Activated CD4-positive, alpha-beta T cell treated with anti-CD3 and anti-CD28 coated beads, Interleukin-2, amount 50 U/mL, for 4 hours (primary cell): ENCODE data around the gene ADGRF5.

Source experiments
- DNase-seq, 2 experiments: peaks; one replicate each; pipeline ENCODE4 v3.0.0-alpha.2; 2020

Gene ADGRF5, protein sequence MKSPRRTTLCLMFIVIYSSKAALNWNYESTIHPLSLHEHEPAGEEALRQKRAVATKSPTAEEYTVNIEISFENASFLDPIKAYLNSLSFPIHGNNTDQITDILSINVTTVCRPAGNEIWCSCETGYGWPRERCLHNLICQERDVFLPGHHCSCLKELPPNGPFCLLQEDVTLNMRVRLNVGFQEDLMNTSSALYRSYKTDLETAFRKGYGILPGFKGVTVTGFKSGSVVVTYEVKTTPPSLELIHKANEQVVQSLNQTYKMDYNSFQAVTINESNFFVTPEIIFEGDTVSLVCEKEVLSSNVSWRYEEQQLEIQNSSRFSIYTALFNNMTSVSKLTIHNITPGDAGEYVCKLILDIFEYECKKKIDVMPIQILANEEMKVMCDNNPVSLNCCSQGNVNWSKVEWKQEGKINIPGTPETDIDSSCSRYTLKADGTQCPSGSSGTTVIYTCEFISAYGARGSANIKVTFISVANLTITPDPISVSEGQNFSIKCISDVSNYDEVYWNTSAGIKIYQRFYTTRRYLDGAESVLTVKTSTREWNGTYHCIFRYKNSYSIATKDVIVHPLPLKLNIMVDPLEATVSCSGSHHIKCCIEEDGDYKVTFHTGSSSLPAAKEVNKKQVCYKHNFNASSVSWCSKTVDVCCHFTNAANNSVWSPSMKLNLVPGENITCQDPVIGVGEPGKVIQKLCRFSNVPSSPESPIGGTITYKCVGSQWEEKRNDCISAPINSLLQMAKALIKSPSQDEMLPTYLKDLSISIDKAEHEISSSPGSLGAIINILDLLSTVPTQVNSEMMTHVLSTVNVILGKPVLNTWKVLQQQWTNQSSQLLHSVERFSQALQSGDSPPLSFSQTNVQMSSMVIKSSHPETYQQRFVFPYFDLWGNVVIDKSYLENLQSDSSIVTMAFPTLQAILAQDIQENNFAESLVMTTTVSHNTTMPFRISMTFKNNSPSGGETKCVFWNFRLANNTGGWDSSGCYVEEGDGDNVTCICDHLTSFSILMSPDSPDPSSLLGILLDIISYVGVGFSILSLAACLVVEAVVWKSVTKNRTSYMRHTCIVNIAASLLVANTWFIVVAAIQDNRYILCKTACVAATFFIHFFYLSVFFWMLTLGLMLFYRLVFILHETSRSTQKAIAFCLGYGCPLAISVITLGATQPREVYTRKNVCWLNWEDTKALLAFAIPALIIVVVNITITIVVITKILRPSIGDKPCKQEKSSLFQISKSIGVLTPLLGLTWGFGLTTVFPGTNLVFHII (N-terminal part only)

DNA sequence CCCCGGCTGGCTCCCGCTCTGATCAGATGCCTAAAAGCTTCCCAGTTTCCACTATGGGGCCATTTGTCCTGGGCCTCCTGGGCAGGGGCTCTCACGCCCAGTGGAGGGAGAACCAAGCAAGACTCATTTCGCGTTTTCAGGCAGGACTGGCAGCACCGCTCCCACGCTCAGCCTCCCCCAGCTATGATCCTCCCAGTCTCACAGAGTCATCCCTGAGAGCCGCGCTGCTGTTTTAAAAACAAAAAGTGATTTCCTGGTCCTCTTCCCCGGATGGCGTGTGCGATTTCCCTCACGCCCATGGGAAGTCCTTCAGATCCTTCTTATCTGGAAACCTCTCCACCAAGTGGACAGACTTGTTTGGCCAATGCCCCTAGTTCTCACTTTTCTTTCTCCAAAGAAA, at the start of gene ADGRF5:
ADGRF5 (minus strand) TSS at position 208 of the 400 bp plus-strand sequence. CDS start 15,176 bp downstream, outside the sequence.
- no peak for DNase-seq

DNA sequence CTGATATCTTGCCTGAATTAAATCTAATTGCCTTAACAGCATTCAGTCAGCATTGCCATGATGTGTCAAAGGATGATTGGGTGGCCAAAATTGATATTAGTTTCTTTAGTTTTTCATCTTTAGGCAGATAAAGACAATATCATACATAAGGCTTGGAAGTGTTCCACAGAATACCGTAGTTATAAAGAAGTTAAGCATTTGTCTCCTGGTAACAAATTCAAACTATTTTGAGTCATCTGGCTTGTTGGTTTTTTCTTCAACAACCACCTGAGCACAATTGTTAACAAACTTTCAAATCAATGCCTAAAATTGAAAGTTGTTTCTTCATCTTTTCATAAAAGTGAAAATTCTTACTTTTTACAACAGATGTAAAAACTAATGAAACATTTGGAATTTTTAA, 47.5 kb upstream of the ADGRF5 start:
- no peak for DNase-seq

DNA sequence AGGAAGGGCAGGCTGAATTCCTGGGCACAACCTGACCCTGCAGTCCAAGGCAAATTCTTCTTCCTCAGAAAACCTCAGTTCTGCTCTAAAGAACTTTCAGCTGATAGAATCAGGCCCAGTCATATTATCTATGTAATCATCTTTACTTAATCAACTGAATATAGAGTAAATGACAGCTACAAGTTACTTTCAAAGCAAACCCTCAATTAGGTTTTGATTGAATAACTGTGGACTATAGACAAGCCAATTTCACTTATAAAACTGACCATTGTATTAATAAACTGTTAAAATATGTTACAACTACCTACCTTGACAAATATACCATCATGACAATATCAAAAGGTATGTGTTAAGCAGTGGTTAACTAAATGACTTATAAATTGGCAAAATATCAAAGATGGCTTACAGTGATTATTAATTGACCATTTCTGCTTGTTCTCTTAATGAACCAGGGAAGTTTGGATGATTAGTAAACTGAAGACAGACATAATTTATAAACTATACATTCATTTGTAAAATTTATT, 46.1 kb upstream of the ADGRF5 start:
- DNase-seq: no peak

DNA sequence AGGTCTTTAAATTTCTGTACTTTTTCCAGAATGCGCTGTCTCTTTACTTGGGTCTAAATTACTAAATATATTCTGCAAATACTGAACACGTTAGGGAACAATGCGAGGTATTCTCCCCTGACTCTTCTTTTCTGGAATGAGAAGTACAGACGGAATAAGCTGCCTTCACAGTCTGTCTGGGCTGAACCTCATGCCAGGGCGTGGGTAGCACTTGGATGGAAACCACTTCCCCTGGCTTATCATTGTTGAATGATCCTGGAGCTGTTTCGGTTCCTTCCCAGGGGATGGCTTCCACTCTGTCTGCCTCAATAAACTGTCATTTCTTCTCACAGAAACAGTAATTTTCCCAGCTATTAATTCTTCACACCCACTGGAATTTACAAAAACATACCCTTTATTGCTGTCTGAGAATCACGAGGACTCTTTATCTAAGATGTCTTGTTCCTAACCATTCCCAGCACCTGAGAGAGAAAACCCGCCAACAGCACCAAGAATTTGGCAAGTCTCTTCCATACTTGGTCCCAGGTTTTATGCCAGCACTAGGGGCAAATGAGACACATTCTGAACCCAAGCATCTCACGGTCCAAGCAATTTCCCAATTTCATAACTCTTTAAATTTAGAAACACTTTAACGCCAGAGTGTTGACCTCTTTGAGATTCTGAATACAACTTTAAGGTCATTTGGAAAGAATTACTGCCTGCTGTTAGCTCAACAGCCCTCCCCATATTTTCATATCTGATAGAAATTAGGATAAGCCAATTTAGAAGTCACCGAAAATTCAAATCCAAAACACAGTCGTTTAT, 43.2 kb upstream of the ADGRF5 start:
- DNase-seq: no peak

DNA sequence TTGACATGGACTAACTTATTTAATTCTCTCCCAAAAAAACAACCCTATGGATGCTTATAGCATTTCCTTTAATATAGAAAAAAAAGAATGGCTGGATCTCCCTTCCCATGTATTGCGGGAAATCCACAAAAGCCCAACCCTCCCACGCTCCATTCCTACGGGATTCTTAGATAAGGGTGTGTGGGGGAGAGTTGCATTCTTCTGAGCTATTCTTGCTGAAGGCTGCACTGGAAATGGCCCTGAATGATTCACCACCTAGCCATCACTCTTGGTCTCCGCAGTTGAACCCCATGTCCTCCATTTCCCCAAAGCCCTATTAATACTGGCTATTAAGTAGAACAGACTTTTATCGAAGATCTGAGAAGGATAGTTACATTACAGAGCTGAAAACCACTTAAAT, 41.9 kb upstream of the ADGRF5 start:
- DNase-seq: no peak

DNA sequence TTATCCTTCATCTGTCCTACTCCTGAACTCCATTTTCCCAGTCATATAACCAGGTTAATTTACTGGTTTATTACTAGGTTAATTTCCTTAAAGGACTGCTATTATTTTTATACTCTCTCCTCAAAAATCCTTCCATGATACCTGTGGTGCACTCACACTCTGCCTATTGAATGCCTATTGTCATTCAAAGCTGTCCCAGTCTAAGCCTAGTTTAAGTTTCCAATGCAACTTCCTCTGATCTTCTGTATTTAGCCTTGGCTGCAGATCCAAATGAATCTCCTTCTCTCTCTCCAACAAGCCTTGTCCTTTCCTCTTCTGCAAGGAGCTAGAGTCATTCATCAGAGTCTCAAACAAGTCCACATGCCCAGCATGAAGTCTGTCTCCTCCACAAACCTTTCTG, 41.3 kb upstream of the ADGRF5 start:
- DNase-seq: no peak

DNA sequence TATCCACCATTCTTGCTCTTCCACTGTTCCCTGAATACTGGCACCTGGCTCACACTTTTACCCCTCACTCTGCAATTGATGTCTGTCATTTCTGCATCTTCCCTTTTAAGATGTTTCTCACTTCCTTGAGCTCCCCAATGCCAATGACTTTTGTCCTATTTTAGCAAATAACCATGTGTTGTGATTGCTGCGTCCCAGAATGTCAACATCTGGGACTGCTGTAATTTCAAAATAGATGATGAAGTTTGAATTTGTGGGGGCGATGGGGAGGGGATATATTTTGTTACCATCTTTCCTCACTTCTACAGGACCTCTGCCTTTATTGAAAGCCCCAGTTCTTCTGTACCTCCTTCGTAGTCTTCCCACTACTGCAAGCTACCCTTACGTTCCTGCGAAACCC, 40.0 kb upstream of the ADGRF5 start:
- DNase-seq: no peak

DNA sequence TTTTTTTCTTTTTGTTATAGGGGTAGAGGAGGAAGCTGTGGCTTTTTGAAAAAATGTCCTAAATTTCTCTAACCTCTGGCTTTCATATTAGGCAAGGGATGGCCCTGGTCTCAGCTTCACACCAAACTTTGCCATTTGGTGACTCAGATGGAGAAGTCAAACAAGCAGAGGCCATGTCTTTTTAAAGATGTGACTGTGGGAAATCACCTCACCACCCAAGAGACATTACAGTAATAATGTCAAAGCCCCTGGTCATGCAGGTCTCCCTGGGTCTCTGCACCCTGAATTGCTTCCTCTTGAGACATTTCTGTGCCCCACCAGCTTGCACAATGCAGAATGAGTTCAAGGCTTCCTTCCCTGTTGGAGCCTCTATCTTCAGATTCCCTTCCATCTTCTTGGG, 39.5 kb upstream of the ADGRF5 start:
- DNase-seq: no peak

DNA sequence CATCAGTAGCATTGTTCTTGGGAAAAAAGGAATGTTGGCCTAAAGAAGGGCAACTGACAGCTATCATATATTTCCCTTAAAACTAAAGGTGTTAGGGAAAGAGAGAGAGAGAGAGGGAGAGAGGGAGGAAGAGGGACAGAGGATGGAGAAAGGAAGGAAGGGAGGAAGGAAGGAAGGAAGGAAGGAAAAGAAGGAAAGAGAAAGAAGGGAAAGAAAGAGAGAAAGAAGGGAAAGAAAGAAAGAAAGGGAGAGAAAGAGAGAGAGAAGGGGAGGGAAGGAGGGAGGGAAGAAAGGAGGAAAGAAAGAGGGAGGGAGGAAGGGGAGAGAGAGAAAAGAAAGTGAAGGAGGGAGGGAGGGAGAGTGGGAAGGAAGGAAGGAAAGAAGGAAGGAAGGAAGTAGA, 37.7 kb upstream of the ADGRF5 start:
- DNase-seq: no peak

DNA sequence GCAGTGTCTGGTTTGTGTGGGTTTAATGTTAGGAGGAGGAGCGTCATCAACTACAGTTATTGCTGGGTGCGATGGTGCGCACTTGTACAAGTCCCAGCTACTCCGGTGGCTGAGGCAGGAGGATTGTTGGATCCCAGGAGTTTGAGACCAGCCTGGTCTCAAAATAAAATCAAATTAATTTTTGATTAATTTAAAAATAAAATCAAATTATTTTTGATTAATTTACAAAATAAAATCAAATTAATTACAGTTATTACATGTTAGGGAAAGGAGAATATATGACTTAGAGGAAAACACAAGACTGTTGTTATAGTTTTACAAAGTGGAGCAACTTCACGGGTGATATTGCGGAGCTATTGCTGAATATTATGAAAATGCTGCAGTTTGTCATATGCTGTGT, 34.7 kb upstream of the ADGRF5 start:
- no peak for DNase-seq

DNA sequence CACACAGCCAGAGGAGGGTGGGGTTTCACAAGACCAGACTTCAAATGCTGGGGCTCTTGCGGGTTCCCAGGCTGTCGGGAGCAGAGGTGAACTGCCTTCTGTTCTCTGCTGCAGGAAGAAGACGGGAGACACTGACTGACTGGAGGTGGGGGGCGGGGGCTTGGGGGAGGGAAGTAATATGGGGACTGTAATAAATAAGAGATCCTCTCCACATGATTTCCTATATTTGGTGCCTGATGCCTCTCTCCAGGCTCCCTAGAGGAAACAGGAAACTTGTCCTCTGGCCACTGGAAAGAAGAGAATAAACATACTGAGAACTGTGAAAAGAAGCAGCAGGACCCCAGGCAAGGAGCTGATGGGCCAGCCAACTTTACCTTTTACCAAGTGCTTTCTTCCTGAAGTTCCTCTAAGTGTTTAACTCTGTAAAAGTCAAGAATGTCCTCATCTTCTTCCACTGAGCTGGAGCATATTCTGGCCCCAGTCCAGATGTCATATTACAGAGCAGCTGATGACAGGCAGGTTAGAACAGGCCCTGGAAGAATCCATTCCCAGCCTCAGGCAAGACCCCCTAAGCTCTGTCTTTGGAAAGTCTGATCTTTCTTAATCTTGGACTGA, 33.2 kb upstream of the ADGRF5 start:
- DNase-seq: no peak

DNA sequence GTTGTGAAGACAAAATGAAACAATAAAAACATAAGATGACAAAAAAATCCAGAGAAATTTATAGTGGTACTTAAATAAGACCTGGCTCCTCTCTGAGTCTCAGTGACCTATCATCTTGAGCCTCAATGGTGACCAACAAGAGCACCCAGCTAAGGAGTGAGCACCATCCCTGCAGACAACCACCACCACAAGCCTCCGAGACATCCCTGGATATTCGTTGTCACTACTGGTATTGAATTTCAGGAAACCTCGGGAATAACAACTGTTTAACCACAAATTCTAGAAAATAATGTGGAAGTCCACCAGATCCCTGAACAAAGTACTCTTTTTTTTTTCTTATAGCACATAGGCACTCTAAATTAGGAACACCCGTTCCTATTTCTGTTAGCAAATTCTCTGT, 32.2 kb upstream of the ADGRF5 start:
- DNase-seq: no peak

DNA sequence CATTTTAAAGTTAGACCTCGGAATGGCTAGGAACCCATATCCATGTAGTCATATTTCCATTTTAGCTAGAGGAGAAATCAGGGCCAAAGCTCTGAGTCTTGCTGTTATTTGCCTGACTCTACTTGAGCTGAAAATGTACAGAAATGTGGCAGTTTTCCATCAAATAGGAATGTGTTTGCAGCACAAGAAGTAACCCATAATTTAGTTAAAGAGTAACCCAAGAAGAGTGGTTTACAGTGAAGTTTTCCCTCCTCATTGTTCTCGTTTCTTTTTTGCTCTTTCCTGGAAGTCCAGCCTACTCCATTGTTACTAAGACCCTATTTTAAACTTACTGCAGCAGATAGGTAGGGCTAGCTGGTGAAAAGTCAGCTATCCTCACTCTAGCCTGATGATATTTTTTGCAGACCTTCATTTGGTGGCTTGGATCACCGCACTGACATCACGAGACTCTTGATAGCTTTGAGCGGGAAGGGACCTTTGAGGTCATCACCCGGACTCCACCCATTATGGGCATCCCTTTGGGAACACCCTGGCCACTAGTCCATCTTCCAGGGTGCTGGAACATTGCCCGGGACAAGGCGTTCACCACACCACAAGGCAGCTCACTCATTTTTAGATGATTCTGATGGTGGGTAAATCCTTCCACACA, 28.0 kb upstream of the ADGRF5 start:
- DNase-seq: no peak

DNA sequence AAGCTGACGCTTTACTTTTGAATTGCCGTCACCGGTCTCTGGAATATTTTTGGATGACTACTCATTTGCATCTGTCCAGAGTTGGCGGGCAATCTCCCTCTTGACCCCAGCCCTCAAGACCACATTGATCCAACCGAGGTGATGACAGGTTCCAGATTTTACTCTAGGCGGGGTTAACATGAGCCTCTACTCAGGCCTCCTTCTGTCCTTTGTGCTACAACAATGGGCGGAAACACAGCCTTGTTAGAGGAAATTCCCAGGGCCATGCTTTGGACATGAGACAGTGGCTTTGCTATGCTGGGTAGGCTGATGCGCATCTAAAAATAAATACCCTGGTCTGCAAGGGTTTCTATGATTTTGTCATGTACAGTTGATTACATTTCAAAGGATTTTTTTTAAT, 27.0 kb upstream of the ADGRF5 start:
- no peak for DNase-seq

DNA sequence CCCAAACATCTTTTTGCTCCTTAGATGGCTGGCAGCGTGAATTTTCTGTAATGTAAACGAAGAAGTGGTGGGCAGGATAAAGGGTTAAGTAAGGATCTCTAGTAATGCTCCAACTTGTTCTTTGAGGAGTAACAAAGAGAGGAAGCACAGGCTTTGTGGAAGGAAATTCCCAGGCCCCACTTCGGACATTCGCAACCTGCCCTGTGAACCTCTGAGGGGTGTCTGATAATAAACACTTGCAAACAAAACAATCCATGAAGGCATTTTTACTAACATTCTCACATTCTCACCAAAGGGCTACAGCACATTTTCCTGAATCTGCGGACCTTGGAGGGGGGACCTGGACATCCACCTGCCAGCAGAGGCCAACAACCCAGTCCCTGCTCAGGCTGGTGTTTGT, 25.8 kb upstream of the ADGRF5 start:
- DNase-seq: no peak

DNA sequence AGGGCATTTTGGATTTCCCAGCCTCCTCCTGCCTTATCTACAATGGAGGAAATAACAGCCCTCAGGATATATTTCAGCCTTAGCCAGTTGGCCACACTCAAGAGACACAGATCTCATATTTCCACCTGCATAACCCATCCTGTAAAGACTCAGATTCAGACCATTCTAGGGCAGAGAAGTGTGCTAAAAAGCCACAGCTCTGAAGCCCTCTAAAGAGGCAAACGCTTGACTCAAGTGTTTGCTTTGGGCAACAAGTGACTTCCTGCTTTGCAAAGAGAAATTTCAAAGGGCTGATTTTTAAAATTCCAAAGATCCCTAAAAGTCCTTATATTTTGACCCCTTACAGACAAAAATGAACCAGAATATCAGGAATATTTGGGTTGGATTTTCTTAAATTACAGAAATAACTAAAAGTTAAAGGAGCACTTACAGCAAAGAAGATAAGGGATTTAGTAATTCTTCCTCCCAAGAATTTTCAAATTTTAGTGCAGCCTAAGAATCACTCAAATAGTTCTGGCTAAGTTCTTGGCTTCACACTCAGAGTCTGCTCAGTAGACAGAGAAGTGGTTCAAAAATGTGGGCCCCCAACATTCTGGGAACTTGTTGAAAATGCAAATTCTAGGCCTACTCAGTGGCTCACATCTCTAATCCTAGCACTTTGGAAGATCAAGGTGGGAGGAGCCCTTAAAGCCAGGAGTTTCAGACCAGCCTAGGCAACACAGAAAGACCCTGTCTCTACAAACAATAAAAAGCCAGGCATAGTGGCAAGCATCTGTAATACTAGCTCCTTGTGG, 18.9 kb upstream of the ADGRF5 start:
- DNase-seq: no peak

DNA sequence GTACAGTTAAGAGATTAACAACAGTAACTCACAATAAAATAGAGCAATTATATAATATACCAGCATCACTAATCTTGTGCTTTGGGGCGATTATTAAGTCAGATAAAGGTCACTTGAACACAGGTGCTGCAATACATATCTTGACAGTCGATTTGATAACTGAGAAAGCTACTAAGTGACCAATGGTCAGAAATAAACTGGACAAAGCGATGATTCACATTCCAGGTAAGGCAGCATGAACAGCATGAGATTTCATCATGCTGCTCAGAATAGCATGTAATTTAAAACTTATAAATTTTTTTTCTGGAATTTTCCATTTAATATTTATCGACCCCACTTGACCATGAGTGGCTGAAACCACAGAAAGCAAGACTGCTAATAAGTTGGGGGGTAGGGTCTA, 15.9 kb upstream of the ADGRF5 start:
- no peak for DNase-seq

DNA sequence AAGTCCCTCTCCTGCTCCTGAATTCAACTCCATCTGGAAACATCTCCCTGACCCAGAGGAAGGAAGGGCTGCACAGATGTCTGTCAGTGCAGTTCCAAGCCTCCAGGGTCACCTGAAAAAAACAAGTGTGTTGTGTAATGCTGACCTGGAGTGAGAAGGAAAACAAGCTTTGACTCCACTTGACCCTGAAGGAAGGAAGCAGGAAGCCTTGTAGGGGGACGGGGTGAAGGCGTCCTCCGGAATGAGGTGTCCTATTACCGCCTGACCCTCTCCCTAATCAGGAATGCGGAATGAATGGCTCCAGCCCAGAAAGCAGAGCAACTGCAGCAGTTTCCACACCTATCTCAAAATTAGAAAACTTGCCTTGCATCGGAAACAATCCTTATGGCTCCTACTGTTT, 13.9 kb upstream of the ADGRF5 start:
- DNase-seq: no peak

DNA sequence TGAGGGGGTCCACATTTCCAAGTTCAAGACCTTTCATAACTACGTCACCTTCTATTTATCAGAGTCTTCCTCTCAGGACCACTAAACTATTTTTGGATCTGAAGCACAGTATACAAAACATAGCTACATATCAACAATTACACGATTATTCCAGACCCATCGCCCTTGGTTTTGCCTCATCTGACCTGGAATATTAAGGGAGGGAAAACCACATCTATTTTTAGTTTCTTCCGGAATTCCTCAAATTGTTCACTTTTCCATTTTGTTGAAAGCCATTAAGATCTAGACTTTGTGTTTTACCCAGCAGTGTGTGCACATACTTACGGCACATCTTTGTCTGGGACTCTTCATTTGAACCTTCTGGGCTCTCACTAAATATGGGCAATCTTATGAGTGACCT, 12.0 kb upstream of the ADGRF5 start:
- no peak for DNase-seq
